ENCODE results near the gene CCDC146.
"Not testable (repeated sequence)": the region's sequence is repeated elsewhere in the genome, so short reads cannot be mapped to it uniquely, and the experiment has no call there.

Gene CCDC146

DNA sequence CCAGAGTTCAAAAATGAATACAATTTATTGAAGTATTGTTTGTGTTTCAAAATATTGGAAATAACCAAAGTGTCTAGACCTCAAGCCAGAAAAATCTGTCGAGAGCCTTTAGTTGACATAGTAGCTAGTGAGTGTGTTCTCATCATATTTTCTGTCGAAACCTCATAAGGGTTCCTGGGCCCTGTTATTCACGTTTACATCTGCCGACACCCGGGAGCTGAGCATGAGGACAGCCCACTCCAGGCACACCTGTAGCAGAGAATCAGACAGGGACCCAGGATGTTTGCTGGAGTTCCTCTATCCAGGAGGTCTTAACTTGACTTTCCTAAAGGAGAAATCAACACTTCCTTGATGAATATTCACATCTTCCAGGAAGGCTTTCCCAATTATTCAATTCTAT is 149.4 kb downstream of the CCDC146 start:
- no peak for DNase-seq (ENCODE audit: low read depth, low spot score)
- Histone ChIP-seq H3K36me3 (ENCODE audit: insufficient read depth, low read length) (no peaks in the 10 kb centered on the region), H3K27ac (no peak overlapping the region)

DNA sequence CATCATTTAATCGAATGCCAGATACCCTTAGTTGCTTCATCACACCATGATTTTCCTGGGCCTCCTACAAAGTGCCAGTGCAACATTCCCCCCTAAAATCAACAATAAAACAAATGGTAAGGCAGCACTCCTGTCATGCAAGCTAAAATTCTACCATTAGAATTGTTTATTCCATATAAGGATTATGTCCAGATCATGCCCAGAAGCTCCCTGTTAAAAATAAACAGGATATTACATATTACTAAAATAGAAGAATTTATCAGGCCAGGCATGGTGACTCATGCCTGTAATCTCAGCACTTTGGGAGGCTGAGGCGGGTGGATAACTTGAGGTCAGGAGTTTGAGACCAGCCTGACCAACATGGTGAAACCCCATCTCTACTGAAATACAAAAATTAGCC is 153.2 kb downstream of the CCDC146 start:
- not testable (repeated sequence) for H3K27ac ChIP-seq

More for the DNA sequence above, 149.4 kb downstream of the CCDC146 start:
- H3K4me3 ChIP-seq: no peak overlapping the region
- no peaks in the 10 kb centered on the region for H3K9me3 ChIP-seq (ENCODE audit: low read depth, low read length)
- TF ChIP-seq EZH2 (IDR thresholded peaks at IDR 0.05): no peak
- TF ChIP-seq POLR2AphosphoS5 (IDR thresholded peaks at IDR 0.05; ENCODE audit: borderline replicate concordance, low read depth, low read length): no peak
- TF ChIP-seq FOXP2 (optimal IDR thresholded peaks at IDR 0.05; ENCODE audit: control extremely low read depth, extremely low read length, insufficient read depth): no peak
- no peak overlapping the region for H3K9ac ChIP-seq (ENCODE audit: insufficient read length)

GRCh38 chr7:77276120-77276519 is 153.7 kb downstream of the CCDC146 start:
- Histone ChIP-seq H3K9ac (ENCODE audit: insufficient read length) (no peak overlapping the region), H3K27ac (no peak overlapping the region), H3K36me3 (ENCODE audit: insufficient read depth, low read length) (no peaks in the 10 kb centered on the region), H3K9me3 (ENCODE audit: low read depth, low read length) (no peaks in the 10 kb centered on the region), H3K4me3 (no peak overlapping the region)
- no peak for DNase-seq (ENCODE audit: low read depth, low spot score)
- TF ChIP-seq POLR2AphosphoS5 (IDR thresholded peaks at IDR 0.05; ENCODE audit: borderline replicate concordance, low read depth, low read length) (no peak), EZH2 (IDR thresholded peaks at IDR 0.05) (no peak), FOXP2 (optimal IDR thresholded peaks at IDR 0.05; ENCODE audit: control extremely low read depth, extremely low read length, insufficient read depth) (no peak)

More for the DNA sequence above, 153.2 kb downstream of the CCDC146 start:
- H3K9me3 ChIP-seq (ENCODE audit: low read depth, low read length); DNase-seq (ENCODE audit: low read depth, low spot score); H3K36me3 ChIP-seq (ENCODE audit: insufficient read depth, low read length); H3K9ac ChIP-seq (ENCODE audit: insufficient read length); H3K4me3 ChIP-seq: not testable (repeated sequence)

DNA sequence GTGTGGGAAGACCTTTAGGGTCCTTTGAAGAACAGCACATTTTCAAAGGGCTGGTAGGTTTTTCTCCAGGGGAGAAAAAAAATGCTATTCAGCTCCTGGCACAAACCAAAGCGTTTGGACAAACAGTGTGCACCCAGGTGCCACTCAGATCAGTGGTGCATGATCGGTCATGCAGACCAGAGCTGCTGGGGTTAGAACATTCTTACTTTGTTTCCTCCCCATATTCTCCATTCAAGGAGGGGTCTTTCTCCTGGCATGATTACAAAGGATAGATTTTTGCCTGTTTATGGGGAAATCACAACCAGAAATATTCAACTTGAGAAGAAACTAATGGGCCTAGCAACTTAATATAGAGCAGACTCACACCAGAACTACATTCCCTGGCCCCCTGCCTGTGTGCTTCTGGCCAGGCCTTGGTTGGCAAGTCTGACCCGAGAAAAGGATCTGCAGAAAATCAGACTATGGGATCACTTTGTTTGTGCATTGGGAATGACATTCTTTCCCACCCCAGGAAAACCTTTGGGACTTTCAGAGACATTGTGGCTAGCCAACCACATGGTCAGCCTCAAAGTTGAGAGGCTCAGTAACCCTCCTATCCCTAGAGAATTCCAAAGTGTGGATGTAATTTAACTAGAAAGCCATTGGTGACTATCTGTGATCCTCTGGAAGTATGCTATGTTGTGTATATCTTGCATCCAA is 159.5 kb downstream of the CCDC146 start:
- no peak overlapping the region for H3K27ac ChIP-seq
- no peak overlapping the region for H3K4me3 ChIP-seq
- no peak for DNase-seq (ENCODE audit: low read depth, low spot score)

DNA sequence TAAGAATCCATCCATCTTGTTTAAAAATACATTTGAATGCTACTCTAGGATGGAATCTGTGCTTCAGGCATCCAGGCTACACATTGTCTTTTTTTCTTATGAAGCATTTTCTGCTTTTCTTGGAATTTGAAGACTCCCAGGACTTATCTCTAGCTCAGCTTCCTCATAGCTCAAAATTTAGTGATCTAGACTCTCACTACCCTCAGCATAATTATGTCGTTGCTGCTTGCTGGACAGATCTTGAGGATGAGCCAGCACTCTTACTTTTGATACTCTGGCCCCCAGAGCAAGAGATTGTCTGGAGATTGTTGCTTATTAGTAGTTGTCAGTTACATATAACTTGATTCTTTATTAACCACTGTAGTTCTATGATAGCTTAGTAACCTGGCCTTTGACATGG is 160.5 kb downstream of the CCDC146 start:
- TF ChIP-seq EZH2 (IDR thresholded peaks at IDR 0.05) (no peak), POLR2AphosphoS5 (IDR thresholded peaks at IDR 0.05; ENCODE audit: borderline replicate concordance, low read depth, low read length) (no peak), FOXP2 (optimal IDR thresholded peaks at IDR 0.05; ENCODE audit: control extremely low read depth, extremely low read length, insufficient read depth) (no peak)

More for the DNA sequence above, 159.5 kb downstream of the CCDC146 start:
- H3K36me3 ChIP-seq (ENCODE audit: insufficient read depth, low read length): no peaks in the 10 kb centered on the region
- H3K9ac ChIP-seq (ENCODE audit: insufficient read length): no peak overlapping the region
- no peaks in the 10 kb centered on the region for H3K9me3 ChIP-seq (ENCODE audit: low read depth, low read length)
- no peak for TF ChIP-seq EZH2 (IDR thresholded peaks at IDR 0.05)
- no peak for TF ChIP-seq FOXP2 (optimal IDR thresholded peaks at IDR 0.05; ENCODE audit: control extremely low read depth, extremely low read length, insufficient read depth)
- no peak for TF ChIP-seq POLR2AphosphoS5 (IDR thresholded peaks at IDR 0.05; ENCODE audit: borderline replicate concordance, low read depth, low read length)

DNA sequence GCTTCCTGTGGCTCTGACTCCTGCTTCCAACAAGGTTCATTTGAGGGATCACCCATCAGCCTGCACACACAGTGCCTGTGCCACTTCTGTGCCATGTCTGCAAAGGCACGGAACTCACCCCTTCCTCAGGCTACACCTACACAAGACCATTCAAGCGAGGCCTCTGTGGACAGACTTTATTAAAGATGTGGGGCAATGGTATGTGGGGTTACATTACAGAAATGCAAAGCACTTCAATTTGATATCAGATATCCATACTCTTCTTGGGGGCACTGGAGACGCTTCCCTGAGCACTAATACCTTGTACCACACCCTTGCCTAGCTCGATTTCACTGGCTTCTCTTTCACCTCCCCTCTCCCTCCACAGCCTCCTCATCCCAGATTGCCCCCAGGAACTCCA is 161.6 kb downstream of the CCDC146 start:
- no peak overlapping the region for H3K9ac ChIP-seq (ENCODE audit: insufficient read length)
- no peak for DNase-seq (ENCODE audit: low read depth, low spot score)
- H3K27ac ChIP-seq: no peak overlapping the region
- H3K4me3 ChIP-seq: no peak overlapping the region
- H3K36me3 ChIP-seq (ENCODE audit: insufficient read depth, low read length): no peaks in the 10 kb centered on the region
- H3K9me3 ChIP-seq (ENCODE audit: low read depth, low read length): no peaks in the 10 kb centered on the region
- no peak for TF ChIP-seq POLR2AphosphoS5 (IDR thresholded peaks at IDR 0.05; ENCODE audit: borderline replicate concordance, low read depth, low read length)
- no peak for TF ChIP-seq FOXP2 (optimal IDR thresholded peaks at IDR 0.05; ENCODE audit: control extremely low read depth, extremely low read length, insufficient read depth)
- TF ChIP-seq EZH2 (IDR thresholded peaks at IDR 0.05): no peak

More for the DNA sequence above, 160.5 kb downstream of the CCDC146 start:
- H3K4me3 ChIP-seq: no peak overlapping the region
- H3K36me3 ChIP-seq (ENCODE audit: insufficient read depth, low read length): no peaks in the 10 kb centered on the region
- H3K9ac ChIP-seq (ENCODE audit: insufficient read length): no peak overlapping the region
- DNase-seq (ENCODE audit: low read depth, low spot score): no peak
- H3K27ac ChIP-seq: no peak overlapping the region
- no peaks in the 10 kb centered on the region for H3K9me3 ChIP-seq (ENCODE audit: low read depth, low read length)

DNA sequence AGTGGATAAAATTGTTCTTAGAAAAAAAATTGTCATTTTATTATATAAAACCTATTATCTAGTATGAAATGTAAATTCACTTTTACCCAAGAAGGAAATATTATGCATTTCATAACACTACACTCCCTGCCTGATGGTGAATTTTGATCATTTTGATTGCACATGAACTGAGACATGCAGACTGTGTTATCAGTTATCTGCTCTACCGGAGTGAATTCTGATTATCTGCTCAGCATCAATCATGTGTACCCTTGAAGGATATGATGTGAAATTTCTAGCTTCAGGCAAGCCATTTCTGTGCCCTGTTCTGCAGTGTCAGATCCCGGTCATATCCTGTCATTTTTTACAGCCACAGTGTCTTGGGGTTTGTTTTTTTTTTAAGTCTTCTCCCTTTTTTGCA is 162.2 kb downstream of the CCDC146 start:
- no peak for DNase-seq (ENCODE audit: low read depth, low spot score)
- no peak overlapping the region for H3K4me3 ChIP-seq
- H3K36me3 ChIP-seq (ENCODE audit: insufficient read depth, low read length): no peaks in the 10 kb centered on the region
- H3K27ac ChIP-seq: no peak overlapping the region
- no peaks in the 10 kb centered on the region for H3K9me3 ChIP-seq (ENCODE audit: low read depth, low read length)
- H3K9ac ChIP-seq (ENCODE audit: insufficient read length): no peak overlapping the region
- TF ChIP-seq FOXP2 (optimal IDR thresholded peaks at IDR 0.05; ENCODE audit: control extremely low read depth, extremely low read length, insufficient read depth) (no peak), EZH2 (IDR thresholded peaks at IDR 0.05) (no peak), POLR2AphosphoS5 (IDR thresholded peaks at IDR 0.05; ENCODE audit: borderline replicate concordance, low read depth, low read length) (no peak)

DNA sequence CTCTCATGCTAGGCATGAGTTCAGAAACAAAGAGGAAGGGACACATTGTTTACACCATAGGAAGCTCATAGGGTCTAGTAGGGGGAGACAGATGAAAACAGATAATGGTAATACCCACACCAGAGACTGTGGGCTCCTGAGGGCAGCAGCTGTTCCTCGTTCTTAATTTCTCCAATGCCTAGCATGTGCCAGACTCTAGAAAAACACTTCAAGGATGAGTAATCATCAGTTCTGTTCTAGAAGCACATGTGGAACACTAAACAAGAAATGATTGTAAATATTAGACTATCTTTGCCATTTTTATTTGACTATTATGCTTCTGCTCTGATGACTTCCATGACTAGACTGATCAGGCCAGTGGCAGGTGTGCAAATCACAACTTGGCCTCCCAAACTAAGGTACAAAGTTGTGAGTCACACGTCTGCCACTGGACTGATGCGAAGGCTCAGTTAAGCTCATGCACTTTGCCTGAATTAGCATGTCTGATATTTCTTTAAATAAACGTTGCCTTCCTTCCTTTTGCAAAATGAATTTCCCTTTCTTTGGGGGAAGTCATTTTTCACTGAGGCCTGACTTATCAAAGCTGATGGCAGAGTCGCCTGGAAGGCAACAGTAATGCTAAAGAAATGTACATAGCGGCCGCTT is 166.4 kb downstream of the CCDC146 start:
- Histone ChIP-seq H3K9ac (ENCODE audit: insufficient read length) (no peak overlapping the region), H3K4me3 (no peak overlapping the region), H3K36me3 (ENCODE audit: insufficient read depth, low read length) (no peaks in the 10 kb centered on the region), H3K27ac (no peak overlapping the region), H3K9me3 (ENCODE audit: low read depth, low read length) (no peaks in the 10 kb centered on the region)
- DNase-seq (ENCODE audit: low read depth, low spot score): no peak
- no peak for TF ChIP-seq EZH2 (IDR thresholded peaks at IDR 0.05)
- no peak for TF ChIP-seq POLR2AphosphoS5 (IDR thresholded peaks at IDR 0.05; ENCODE audit: borderline replicate concordance, low read depth, low read length)
- TF ChIP-seq FOXP2 (optimal IDR thresholded peaks at IDR 0.05; ENCODE audit: control extremely low read depth, extremely low read length, insufficient read depth): no peak

All from SK-N-MC (cell line).